GM13977 (cell line): ENCODE results near the gene NUCB1.

Source experiments
- DNase-seq: peaks from one replicate; pipeline ENCODE4 v3.0.0; 2012; ENCODE audit warnings: low spot score
- CTCF ChIP-seq: IDR thresholded peaks from 2 replicates; pipeline ENCODE4 v1.5.1; 2012; ENCODE audit warnings: mild to moderate bottlenecking, control low read depth; ENCODE audit not compliant: insufficient read depth; ENCODE audit errors: extremely low read depth, missing control alignments
- in situ Hi-C: fragments of 300-500 bp; cut with MboI; formaldehyde crosslinking; loops from one replicate; pipeline ENCODE4 v1.12.0; 2022; ENCODE audit warnings: low sequenced_read_pairs, low pct_unique_long_range_greater_than_20kb, mixed read lengths, inconsistent platforms; ENCODE audit not compliant: unreplicated experiment

The NUCB1 gene

GRCh38 chr19:48943081-48943480, 43.0 kb downstream of the NUCB1 start:
- in situ Hi-C loops: no loop called here
- no peak for TF ChIP-seq CTCF
- no peak for DNase-seq

- in situ Hi-C loops: no loop called here
- no peak for DNase-seq
- no peak for TF ChIP-seq CTCF
Measured at GRCh38 chr19:48945415-48945814, 45.3 kb downstream of the NUCB1 start.

GRCh38 chr19:48945817-48946216, 45.7 kb downstream of the NUCB1 start:
- in situ Hi-C loops: no loop called here

GRCh38 chr19:48946463-48947257, 46.5 kb downstream of the NUCB1 start:
- no peak for TF ChIP-seq CTCF
- DNase-seq: no peak
- in situ Hi-C loops: no loop called here

More at GRCh38 chr19:48945817-48946216, 45.7 kb downstream of the NUCB1 start:
- DNase-seq: no peak
- no peak for TF ChIP-seq CTCF

DNA sequence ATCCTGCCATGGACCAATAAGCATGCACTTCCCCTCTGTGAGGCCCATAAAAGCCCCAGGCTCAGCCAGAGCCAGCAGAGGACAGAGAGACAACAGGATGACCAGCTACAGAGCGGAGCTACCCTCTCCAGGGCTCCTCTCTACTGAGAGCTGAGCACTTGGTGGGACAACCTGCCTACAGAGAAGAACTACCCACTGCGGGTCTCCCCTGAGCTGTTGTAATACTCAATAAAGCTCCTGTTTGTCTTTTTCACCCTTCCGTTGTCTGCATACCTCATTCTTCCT, 47.1 kb downstream of the NUCB1 start:
- in situ Hi-C loops: no loop called here
- no peak for DNase-seq
- no peak for TF ChIP-seq CTCF

- no peak for DNase-seq
- in situ Hi-C loops: loop anchor here (25.0 kb wide), 2 partner anchors 88 to 313 kb away; partner anchors contain the start of genes CA11, DBP, PLEKHA4 and PPP1R15A
- TF ChIP-seq CTCF: no peak
Measured at GRCh38 chr19:48950159-48950558, 50.0 kb downstream of the NUCB1 start.
